Activated CD4-positive, alpha-beta T cell treated with anti-CD3 and anti-CD28 coated beads, Interleukin-2, amount 50 U/mL, for 16 hours (primary cell): ENCODE results near the gene TBCK.
"Not testable (repeated sequence)": the region's sequence is repeated elsewhere in the genome, so short reads cannot be mapped to it uniquely, and the experiment has no call there.

Experiments
- DNase-seq: peaks from one replicate; pipeline ENCODE4 v3.0.0-alpha.2; 2020

TBCK gene

DNA sequence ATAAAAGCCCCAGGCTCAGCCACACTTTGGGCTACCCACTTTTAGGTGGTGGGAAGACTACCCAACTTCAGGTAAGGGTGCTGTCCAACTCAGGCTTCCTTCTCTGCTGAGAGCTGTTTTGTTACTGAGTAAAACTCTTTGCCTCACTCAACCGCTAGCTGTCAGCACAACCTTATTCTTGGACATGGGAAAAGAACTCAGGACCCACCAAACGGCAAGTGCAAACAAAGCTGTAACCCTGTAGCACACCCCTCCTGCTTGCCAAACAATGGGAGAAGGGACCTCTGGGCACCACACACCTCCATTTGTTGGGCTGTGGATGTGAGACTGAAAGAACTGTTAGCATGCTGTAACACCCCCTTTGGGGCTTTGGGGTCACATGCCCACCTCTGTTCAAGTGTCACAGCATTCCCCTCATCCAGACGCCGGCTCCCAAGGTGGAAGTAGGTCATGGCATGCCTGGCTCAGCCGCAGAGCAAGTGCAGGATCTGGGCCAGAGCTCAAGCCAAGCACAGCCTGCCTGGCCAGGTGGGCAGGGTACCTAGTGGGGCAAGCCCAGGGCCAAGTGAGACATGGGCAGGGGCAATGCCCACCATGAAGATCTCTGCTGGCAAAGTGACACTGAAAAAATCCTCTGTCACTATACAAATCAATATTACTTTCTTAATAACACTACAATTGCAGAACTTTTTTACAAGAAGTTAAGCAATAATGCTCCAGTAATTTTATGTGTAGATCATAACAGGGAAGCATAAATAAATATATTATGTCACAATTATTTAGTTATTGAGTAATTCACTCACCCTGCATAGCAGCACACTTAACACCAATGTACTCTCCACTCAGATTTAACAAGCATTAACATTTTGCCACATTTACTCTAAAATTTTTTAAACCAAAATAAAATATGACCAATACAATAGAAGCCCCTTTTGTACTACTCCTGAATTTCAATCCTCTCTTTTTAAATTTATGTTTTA is 107.2 kb downstream of the TBCK start:
- no peak for DNase-seq

- no peak for DNase-seq
Observed at GRCh38 chr4:106201373-106201772, 114.6 kb downstream of the TBCK start.

GRCh38 chr4:106195435-106195950 is 120.5 kb downstream of the TBCK start:
- DNase-seq: no peak

GRCh38 chr4:106194801-106195200 is 121.2 kb downstream of the TBCK start:
- DNase-seq: no peak

- no peak for DNase-seq
Observed at GRCh38 chr4:106192131-106192530, 123.9 kb downstream of the TBCK start.

- DNase-seq: no peak
Observed at GRCh38 chr4:106186201-106186600, 129.8 kb downstream of the TBCK start.

GRCh38 chr4:106183551-106183950 is 132.5 kb downstream of the TBCK start:
- no peak for DNase-seq

GRCh38 chr4:106172861-106173260 is 143.1 kb downstream of the TBCK start:
- DNase-seq: no peak

DNA sequence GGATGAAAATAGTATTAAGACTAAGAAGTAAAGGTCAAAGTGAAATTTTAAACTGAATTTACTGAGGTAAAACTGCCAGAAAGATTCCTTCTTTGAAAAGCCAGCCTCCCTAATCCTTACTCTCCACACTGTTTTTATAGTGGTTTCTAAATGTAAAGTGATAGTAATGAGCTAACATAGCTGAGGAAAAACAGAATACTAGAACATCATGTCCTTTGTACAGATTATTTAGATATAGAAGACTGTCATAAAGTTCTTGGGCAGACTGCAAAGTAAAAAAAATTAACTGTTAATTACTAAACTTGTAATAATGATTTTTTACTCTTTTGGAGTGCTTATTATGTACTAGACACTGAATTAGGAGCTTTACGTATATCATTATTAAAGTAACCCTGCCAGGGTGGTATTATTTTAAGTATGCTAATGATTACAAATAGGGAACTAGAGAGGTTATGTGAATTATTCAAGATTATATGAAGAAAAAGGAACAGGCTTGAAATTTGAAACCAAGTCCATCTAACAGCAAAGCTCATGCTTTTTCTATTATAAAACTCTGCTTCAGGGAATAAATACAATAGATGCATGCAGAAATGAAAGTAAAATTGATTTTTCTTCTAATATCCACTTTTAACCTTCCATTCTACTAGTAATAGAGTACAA is 150.5 kb downstream of the TBCK start:
- DNase-seq: no peak

DNA sequence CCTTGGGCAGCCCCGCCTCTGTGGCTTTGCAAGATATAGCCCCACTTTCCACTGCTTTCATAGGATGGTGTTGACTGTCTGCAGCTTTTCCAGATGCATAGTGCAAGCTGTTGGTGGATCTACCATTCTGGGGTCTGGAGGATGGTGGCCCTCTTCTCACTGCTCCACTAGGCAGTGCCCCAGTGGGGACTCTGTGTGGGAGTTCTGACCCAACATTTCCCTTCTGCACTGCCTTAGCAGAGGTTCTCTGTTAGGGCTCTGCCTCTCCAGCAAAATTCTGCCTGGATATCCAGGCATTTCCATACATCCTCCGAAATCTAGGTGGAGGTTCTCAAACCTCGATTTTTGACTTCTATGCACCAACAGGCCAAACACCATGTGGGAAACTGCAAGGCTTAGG is 153.7 kb downstream of the TBCK start:
- no peak for DNase-seq

- no peak for DNase-seq
Observed at GRCh38 chr4:106160560-106160959, 155.4 kb downstream of the TBCK start.

GRCh38 chr4:106149911-106150310 is 166.1 kb downstream of the TBCK start:
- DNase-seq: no peak

GRCh38 chr4:106149026-106149425 is 167.0 kb downstream of the TBCK start:
- DNase-seq: no peak

GRCh38 chr4:106142616-106143127 is 173.3 kb downstream of the TBCK start:
- DNase-seq: no peak

DNA sequence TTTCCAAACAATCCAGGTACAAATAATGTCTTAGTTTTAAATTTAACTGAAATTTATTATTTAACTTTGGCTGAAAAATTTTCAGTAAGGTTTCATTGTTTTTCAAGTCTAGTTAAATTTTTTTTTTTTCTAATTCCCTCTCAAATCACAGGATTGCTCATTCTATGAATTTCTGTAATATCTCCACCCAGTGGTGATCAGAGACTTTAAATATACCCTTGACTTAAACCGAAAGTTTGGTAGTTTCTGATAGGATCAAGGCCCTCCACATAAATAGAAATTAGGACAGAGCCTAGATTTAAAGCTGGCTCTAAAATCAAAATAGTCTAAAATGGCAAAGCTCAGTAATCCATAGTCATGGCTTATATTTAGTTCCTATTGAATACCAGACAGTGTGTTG is 175.4 kb downstream of the TBCK start:
- DNase-seq: peak; percentile 6

DNA sequence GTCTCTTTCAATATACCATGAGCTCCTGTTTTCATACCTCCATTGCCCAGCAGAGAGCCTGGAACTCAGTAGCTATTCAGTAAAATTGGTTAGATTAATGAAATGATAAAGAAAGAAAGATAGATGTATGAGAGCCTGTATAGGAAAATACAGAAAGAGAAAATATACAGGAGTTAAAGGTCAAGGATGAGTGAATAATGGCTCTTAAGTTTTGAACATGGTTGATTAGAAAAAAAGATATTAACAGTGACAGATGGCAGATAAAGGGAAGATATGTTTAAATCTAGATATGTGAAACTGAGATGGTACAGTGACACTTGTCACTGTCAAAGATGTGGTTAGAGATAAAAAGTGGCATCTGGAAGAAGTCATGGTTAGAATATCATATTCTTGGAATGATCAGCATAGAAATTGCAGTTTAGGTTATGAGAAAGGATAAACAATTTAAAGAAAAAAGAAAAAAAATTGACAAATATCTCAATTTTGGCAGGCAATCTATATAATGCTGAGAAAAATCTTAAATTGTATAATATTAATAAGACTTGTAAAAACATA is 179.2 kb downstream of the TBCK start:
- DNase-seq: no peak

GRCh38 chr4:106132045-106132444 is 184.0 kb downstream of the TBCK start:
- no peak for DNase-seq

- DNase-seq: no peak
Observed at GRCh38 chr4:106126062-106126461, 189.9 kb downstream of the TBCK start.

DNA sequence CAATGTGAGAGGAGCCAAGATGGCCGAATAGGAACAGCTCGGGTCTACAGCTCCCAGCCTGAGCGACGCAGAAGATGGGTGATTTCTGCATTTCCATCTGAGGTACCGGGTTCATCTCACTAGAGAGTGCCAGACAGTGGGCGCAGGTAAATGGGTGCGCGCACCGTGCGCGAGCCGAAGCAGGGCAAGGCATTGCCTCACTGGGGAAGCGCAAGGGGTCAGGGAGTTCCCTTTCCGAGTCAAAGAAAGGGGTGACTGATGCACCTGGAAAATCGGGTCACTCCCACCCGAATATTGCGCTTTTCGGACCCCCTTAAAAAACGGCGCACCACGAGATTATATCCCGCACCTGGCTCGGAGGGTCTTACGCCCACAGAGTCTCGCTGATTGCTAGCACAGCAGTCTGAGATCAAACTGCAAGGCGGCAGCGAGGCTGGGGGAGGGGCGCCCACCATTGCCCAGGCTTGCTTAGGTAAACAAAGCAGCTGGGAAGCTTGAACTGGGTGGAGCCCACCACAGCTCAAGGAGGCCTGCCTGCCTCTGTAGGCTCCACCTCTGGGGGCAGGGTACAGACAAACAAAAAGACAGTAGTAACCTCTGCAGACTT is 196.0 kb downstream of the TBCK start:
- DNase-seq: not testable (repeated sequence)

- no peak for DNase-seq
Observed at GRCh38 chr4:106116025-106116424, 200.0 kb downstream of the TBCK start.

- DNase-seq: no peak
Observed at GRCh38 chr4:106114270-106114669, 201.7 kb downstream of the TBCK start.

- DNase-seq: not testable (repeated sequence)
Observed at GRCh38 chr4:106111778-106112469, 204.1 kb downstream of the TBCK start.
